ENCODE data around the gene PWWP3B. TPM values are rescaled to one million over a fixed set of nuclear protein-coding genes. Genes with fewer than 3 reads are reported as not detected.

The PWWP3B gene
- total and polyA plus RNA-seq, 2 donors (not counting 1 experiment from before 2014, with no cell fraction given), result not detected

GRCh38 chrX:106171293-106171820 is 3.3 kb downstream of the PWWP3B start:
- H3K9me3 ChIP-seq (ENCODE audit: control insufficient read depth, insufficient read depth, low read depth, low read length), result no peaks in the 10 kb centered on the region
- H3K9ac ChIP-seq (ENCODE audit: insufficient read depth, low read length), result no peak overlapping the region
- no peaks in the 10 kb centered on the region for H3K4me1 ChIP-seq (ENCODE audit: control insufficient read depth, extremely low read depth, insufficient read depth, low read length)
- no peaks in the 10 kb centered on the region for H3K79me2 ChIP-seq (ENCODE audit: control insufficient read depth, insufficient read depth, low read length)
- H3K27ac ChIP-seq (ENCODE audit: insufficient read depth, low read length), result no peak overlapping the region
- no peaks in the 10 kb centered on the region for H3K36me3 ChIP-seq (ENCODE audit: control insufficient read depth, insufficient read depth, low read length)
- no peak overlapping the region for H3K4me2 ChIP-seq (ENCODE audit: extremely low read depth, insufficient read depth, low read length)
- H4K20me1 ChIP-seq (ENCODE audit: control insufficient read depth, extremely low read depth, insufficient read depth, low read length), result no peaks in the 10 kb centered on the region
- DNase-seq (ENCODE audit: low read depth in 2 of 2), result no peak
- no peak overlapping the region for H2AFZ ChIP-seq (ENCODE audit: low read length)
- H3K27me3 ChIP-seq (ENCODE audit: control insufficient read depth, insufficient read depth, low read length), result no peaks in the 10 kb centered on the region
- H3K4me3 ChIP-seq (replicated peaks in 1 of 4; ENCODE audit: control extremely low read depth in 1 of 4, insufficient read depth in 1 of 4, low read depth in 3 of 4, low read length in 4 of 4), result no peak overlapping the region
- TF ChIP-seq CTCF (conservative IDR thresholded peaks at IDR 0.05 in 1 of 2, IDR thresholded peaks at IDR 0.05 in 1 of 2; ENCODE audit: low read depth in 1 of 2, low read length in 2 of 2) (no peak), EZH2 (IDR thresholded peaks at IDR 0.05; ENCODE audit: low read length, missing control alignments) (no peak)

GRCh38 chrX:106177106-106177981 is 9.2 kb downstream of the PWWP3B start:
- peak; percentile 14 to 41 for DNase-seq (ENCODE audit: low read depth in 2 of 2)
- H3K9me3 ChIP-seq (ENCODE audit: control insufficient read depth, insufficient read depth, low read depth, low read length), result no peaks in the 10 kb centered on the region
- no peak overlapping the region for H3K4me2 ChIP-seq (ENCODE audit: extremely low read depth, insufficient read depth, low read length)
- peak overlapping the region in 1 of 4 experiments; percentile 46 for H3K4me3 ChIP-seq (replicated peaks in 1 of 4; ENCODE audit: control extremely low read depth in 1 of 4, insufficient read depth in 1 of 4, low read depth in 3 of 4, low read length in 4 of 4)
- no peak overlapping the region for H3K27ac ChIP-seq (ENCODE audit: insufficient read depth, low read length)
- H3K79me2 ChIP-seq (ENCODE audit: control insufficient read depth, insufficient read depth, low read length), result no peaks in the 10 kb centered on the region
- H2AFZ ChIP-seq (ENCODE audit: low read length), result no peak overlapping the region
- H3K36me3 ChIP-seq (ENCODE audit: control insufficient read depth, insufficient read depth, low read length), result no peaks in the 10 kb centered on the region
- no peaks in the 10 kb centered on the region for H3K4me1 ChIP-seq (ENCODE audit: control insufficient read depth, extremely low read depth, insufficient read depth, low read length)
- H3K9ac ChIP-seq (ENCODE audit: insufficient read depth, low read length), result no peak overlapping the region
- TF ChIP-seq EZH2 (IDR thresholded peaks at IDR 0.05; ENCODE audit: low read length, missing control alignments) (no peak), CTCF (conservative IDR thresholded peaks at IDR 0.05 in 1 of 2, IDR thresholded peaks at IDR 0.05 in 1 of 2; ENCODE audit: low read depth in 1 of 2, low read length in 2 of 2) (no peak)
- no peaks in the 10 kb centered on the region for H4K20me1 ChIP-seq (ENCODE audit: control insufficient read depth, extremely low read depth, insufficient read depth, low read length)
- no peaks in the 10 kb centered on the region for H3K27me3 ChIP-seq (ENCODE audit: control insufficient read depth, insufficient read depth, low read length)

GRCh38 chrX:106177982-106178321 is 9.8 kb downstream of the PWWP3B start:
- no peak for DNase-seq (ENCODE audit: low read depth in 2 of 2)
- no peaks in the 10 kb centered on the region for H3K36me3 ChIP-seq (ENCODE audit: control insufficient read depth, insufficient read depth, low read length)
- H3K4me1 ChIP-seq (ENCODE audit: control insufficient read depth, extremely low read depth, insufficient read depth, low read length), result no peaks in the 10 kb centered on the region
- H3K27ac ChIP-seq (ENCODE audit: insufficient read depth, low read length), result no peak overlapping the region
- no peak overlapping the region for H2AFZ ChIP-seq (ENCODE audit: low read length)
- no peaks in the 10 kb centered on the region for H3K9me3 ChIP-seq (ENCODE audit: control insufficient read depth, insufficient read depth, low read depth, low read length)
- H3K4me2 ChIP-seq (ENCODE audit: extremely low read depth, insufficient read depth, low read length), result no peak overlapping the region
- H3K9ac ChIP-seq (ENCODE audit: insufficient read depth, low read length), result no peak overlapping the region
- no peaks in the 10 kb centered on the region for H3K27me3 ChIP-seq (ENCODE audit: control insufficient read depth, insufficient read depth, low read length)
- H3K79me2 ChIP-seq (ENCODE audit: control insufficient read depth, insufficient read depth, low read length), result no peaks in the 10 kb centered on the region
- TF ChIP-seq EZH2 (IDR thresholded peaks at IDR 0.05; ENCODE audit: low read length, missing control alignments), result no peak
- TF ChIP-seq CTCF (conservative IDR thresholded peaks at IDR 0.05 in 1 of 2, IDR thresholded peaks at IDR 0.05 in 1 of 2; ENCODE audit: low read depth in 1 of 2, low read length in 2 of 2), result no peak
- no peaks in the 10 kb centered on the region for H4K20me1 ChIP-seq (ENCODE audit: control insufficient read depth, extremely low read depth, insufficient read depth, low read length)
- H3K4me3 ChIP-seq (replicated peaks in 1 of 4; ENCODE audit: control extremely low read depth in 1 of 4, insufficient read depth in 1 of 4, low read depth in 3 of 4, low read length in 4 of 4), result no peak overlapping the region

All from fibroblast of lung (primary cell).